ENCODE results near the gene SLC39A8. TPM values are rescaled to one million over a fixed set of nuclear protein-coding genes. Genes with fewer than 3 reads are reported as not detected.
"Not testable (repeated sequence)": the region's sequence is repeated elsewhere in the genome, so short reads cannot be mapped to it uniquely, and the experiment has no call there.

SLC39A8 gene
- total RNA-seq, 4 donors from 2014 or later, result 4.4 to 27.0 (median 7.9) TPM

DNA sequence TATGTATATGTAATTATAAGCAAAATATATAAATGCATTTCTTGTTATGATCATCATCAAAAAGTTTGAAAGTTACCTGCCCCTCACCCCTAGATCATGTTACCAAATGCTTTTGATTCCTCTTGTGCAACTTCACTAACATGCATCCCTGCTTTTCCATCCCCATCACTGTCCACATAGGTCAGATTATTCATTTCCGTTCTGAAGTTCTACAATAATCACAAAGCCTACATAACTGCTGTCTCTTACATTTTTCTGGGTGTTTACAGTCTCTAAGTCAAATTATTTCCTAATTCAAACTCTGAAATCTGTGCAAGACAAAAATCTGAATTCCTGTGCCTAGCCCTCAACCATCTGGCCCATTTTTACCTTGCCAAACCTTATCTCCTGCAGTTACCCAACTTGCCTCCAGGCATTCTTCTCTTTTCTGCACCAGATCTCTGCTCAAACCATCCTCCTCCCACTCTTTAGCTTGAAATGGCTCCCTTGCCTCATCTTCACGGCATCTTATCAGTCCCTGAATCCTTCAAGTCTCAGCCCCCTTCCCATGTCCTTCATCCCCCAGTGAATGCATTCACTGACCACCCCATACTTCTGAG lies 42.4 kb upstream of the SLC39A8 start:
- no peaks in the 10 kb centered on the region for H3K36me3 ChIP-seq
- no peaks in the 10 kb centered on the region for H3K9me3 ChIP-seq
- no peaks in the 10 kb centered on the region for H3K27me3 ChIP-seq
- TF ChIP-seq, protein P1, sequence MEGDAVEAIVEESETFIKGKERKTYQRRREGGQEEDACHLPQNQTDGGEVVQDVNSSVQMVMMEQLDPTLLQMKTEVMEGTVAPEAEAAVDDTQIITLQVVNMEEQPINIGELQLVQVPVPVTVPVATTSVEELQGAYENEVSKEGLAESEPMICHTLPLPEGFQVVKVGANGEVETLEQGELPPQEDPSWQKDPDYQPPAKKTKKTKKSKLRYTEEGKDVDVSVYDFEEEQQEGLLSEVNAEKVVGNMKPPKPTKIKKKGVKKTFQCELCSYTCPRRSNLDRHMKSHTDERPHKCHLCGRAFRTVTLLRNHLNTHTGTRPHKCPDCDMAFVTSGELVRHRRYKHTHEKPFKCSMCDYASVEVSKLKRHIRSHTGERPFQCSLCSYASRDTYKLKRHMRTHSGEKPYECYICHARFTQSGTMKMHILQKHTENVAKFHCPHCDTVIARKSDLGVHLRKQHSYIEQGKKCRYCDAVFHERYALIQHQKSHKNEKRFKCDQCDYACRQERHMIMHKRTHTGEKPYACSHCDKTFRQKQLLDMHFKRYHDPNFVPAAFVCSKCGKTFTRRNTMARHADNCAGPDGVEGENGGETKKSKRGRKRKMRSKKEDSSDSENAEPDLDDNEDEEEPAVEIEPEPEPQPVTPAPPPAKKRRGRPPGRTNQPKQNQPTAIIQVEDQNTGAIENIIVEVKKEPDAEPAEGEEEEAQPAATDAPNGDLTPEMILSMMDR (IDR thresholded peaks at IDR 0.05), result no peak
- TF ChIP-seq POLR2A (IDR thresholded peaks at IDR 0.05) (no peak), EP300 (IDR thresholded peaks at IDR 0.05) (no peak)
- H3K4me1 ChIP-seq, result no peaks in the 10 kb centered on the region
- no peak for DNase-seq (ENCODE audit: low spot score in 2 of 2)
- no peak overlapping the region for H3K4me3 ChIP-seq
- no peak overlapping the region for H3K27ac ChIP-seq
- WGBS, 2 donors, result 32 to 55% methylated on average over 2 of the region's 2 CpGs

DNA sequence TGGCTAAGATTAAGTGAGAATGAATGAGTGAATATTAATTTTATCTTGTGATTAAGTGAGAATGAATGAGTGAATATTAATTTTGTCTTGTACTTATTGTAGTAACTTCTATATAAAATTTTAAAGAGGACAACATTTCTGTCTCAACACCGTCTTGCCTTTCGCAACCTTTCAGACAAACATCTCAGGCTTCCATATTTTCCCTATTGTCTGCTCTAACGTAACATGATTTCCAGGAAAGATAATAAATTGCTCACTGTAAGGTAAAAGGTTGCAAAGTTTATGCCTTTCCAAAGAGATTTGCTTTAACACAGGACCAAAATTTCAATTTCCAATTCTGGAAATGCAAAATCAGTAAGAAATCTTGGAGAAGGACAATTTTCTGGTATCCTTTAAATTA lies 41.7 kb upstream of the SLC39A8 start:
- Histone ChIP-seq H3K36me3 (no peaks in the 10 kb centered on the region), H3K27me3 (no peaks in the 10 kb centered on the region), H3K27ac (no peak overlapping the region), H3K4me3 (no peak overlapping the region), H3K4me1 (no peaks in the 10 kb centered on the region), H3K9me3 (no peaks in the 10 kb centered on the region)
- TF ChIP-seq POLR2A (IDR thresholded peaks at IDR 0.05) (no peak), EP300 (IDR thresholded peaks at IDR 0.05) (no peak)
- TF ChIP-seq, protein P1 (IDR thresholded peaks at IDR 0.05), result no peak
- 89 to 90% methylated on average over 3 of the region's 3 CpGs for WGBS, 2 donors
- no peak for DNase-seq (ENCODE audit: low spot score in 2 of 2)

DNA sequence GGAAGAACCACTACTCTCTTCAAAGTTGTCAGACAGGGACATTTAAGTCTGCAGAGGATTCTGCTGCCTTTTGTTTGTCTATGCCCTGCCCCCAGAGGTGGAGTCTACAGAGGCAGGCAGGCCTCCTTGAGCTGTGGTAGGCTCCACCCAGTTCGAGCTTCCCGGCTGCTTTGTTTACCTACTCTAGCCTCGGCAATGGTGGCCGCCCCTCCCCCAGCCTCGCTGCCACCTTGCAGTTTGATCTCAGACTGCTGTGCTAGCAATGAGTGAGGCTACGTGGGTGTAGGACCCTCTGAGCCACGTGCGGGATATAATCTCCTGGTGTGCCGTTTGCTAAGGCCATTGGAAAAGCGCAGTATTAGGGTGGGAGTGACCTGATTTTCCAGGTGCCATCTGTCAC lies 35.0 kb upstream of the SLC39A8 start:
- H3K36me3 ChIP-seq; H3K27me3 ChIP-seq; DNase-seq (ENCODE audit: low spot score in 2 of 2); H3K27ac ChIP-seq; H3K4me3 ChIP-seq; H3K4me1 ChIP-seq: not testable (repeated sequence)
- peaks cover 0 to 13% (median 0%) of the 10 kb centered on the region in 4 donors for H3K9me3 ChIP-seq
- WGBS, 2 donors, result 75 to 81% methylated on average over 9 to 10 of the region's 10 CpGs

DNA sequence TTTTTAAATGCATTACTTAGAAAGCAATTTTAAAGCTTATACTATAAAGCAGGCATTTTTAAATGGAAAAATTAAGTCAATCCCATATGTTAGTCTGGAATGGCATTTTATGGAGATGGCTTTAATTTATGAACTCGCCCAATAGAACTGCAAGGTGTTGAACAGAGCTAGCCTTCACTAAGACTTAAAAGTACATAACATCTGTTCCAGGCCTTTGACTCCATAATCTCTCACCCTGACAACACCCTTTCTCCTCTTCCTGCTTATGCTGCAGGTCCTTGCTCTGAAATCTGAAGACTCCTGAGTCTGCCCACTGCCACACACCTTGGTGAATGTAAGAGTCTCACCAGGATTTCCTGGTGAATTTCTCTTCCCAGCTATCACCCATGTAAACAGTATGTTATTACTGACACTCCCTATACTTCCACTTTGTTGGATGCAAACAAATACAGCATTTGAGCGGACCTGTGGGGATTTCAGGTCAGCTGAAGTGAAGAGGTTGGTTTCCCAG lies 17.7 kb upstream of the SLC39A8 start:
- 87 to 91% methylated on average over 2 of the region's 2 CpGs for WGBS, 2 donors
- H3K4me3 ChIP-seq, result no peak overlapping the region
- DNase-seq (ENCODE audit: low spot score in 2 of 2), result no peak

DNA sequence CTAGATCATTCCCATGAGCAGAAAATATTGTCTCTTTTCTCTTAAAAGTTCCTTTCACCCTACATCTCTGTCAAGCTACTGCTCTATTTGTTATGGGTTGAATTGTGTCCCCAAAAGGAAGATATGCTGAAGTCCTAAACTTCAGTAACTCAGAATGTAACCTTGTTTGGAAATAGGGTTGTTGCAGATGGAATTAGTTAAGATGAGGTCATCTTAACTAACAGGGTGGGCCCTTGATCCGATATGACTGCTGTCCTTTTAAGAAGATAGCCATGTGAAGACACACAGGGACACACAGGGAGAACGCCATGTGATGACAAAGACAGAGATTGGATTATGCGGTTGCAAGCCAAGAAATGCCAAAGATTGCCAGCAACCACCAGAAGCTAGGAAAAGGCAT lies 12.8 kb upstream of the SLC39A8 start:
- no peaks in the 10 kb centered on the region for H3K27me3 ChIP-seq
- 69 to 75% methylated on average over 3 of the region's 3 CpGs for WGBS, 2 donors
- no peak for DNase-seq (ENCODE audit: low spot score in 2 of 2)

More for the DNA sequence above, 17.7 kb upstream of the SLC39A8 start:
- H3K4me1 ChIP-seq, result no peaks in the 10 kb centered on the region
- peaks cover 0 to 6% (median 0%) of the 10 kb centered on the region in 4 donors for H3K9me3 ChIP-seq
- TF ChIP-seq POLR2A (IDR thresholded peaks at IDR 0.05), result no peak
- no peak for TF ChIP-seq EP300 (IDR thresholded peaks at IDR 0.05)
- TF ChIP-seq, protein P1 (IDR thresholded peaks at IDR 0.05), result no peak
- H3K27ac ChIP-seq, result no peak overlapping the region
- no peaks in the 10 kb centered on the region for H3K36me3 ChIP-seq
- H3K27me3 ChIP-seq, result no peaks in the 10 kb centered on the region

DNA sequence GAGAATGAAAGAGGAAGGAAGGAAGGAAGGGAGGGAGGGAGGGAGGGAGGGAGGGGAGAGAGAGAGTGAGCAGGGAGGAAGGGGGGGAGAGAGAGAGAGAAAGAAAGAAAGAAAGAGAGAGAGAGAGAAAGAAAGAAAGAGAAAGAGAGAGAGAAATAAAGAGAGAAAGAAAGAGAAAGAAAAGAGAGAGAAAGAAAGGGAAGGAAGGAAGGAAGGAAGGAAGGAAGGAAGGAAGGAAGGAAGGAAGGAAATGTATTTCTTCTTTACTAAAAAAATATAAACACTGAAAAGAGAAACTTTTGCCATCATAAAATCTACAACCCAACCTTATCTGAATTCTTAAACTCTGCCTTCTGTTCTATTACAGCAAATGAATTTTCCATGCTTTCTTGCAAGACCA lies 12.4 kb upstream of the SLC39A8 start:
- not testable (repeated sequence) for H3K27me3 ChIP-seq; H3K4me3 ChIP-seq; H3K4me1 ChIP-seq; H3K27ac ChIP-seq; DNase-seq (ENCODE audit: low spot score in 2 of 2); H3K9me3 ChIP-seq; H3K36me3 ChIP-seq

More for the DNA sequence above, 12.8 kb upstream of the SLC39A8 start:
- H3K4me1 ChIP-seq, result no peaks in the 10 kb centered on the region
- no peaks in the 10 kb centered on the region for H3K36me3 ChIP-seq
- H3K9me3 ChIP-seq, result no peaks in the 10 kb centered on the region
- TF ChIP-seq, protein P1 (IDR thresholded peaks at IDR 0.05), result no peak
- TF ChIP-seq EP300 (IDR thresholded peaks at IDR 0.05), result no peak
- no peak for TF ChIP-seq POLR2A (IDR thresholded peaks at IDR 0.05)
- no peak overlapping the region for H3K27ac ChIP-seq
- no peak overlapping the region for H3K4me3 ChIP-seq

Measured in tibial nerve (tissue), 4 donors.